ENCODE results near the gene ZNF431. TPM values are rescaled to one million over a fixed set of nuclear protein-coding genes. Genes with fewer than 3 reads are reported as not detected.

Gene ZNF431
- total and polyA plus RNA-seq, 9 of the 15 experiments (the other 6 are each of a cell fraction or from before 2014, with no cell fraction given), result 3.3 to 24.8 (median 13.5) TPM

- Histone ChIP-seq H3K9ac (ENCODE audit: insufficient read depth in 1 of 2, low read depth in 2 of 2, low read length in 2 of 2) (no peak overlapping the region), H3K4me2 (ENCODE audit: insufficient read depth, low read length) (no peak overlapping the region), H3K9me1 (ENCODE audit: control insufficient read depth, insufficient read depth, low read length) (no peaks in the 10 kb centered on the region), H3K27ac (ENCODE audit: extremely low read depth, low read depth, low read length) (no peak overlapping the region), H4K20me1 (replicated peaks; ENCODE audit: control insufficient read depth, insufficient read depth, low read length) (no peaks in the 10 kb centered on the region), H3K79me2 (ENCODE audit: control insufficient read depth, insufficient read depth, low read length) (no peaks in the 10 kb centered on the region), H3K36me3 (ENCODE audit: control insufficient read depth, insufficient read depth, low read length) (no peaks in the 10 kb centered on the region), H2AFZ (ENCODE audit: low read depth, low read length) (no peak overlapping the region), H3K9me3 (replicated peaks; ENCODE audit: control insufficient read depth, insufficient read depth, low read depth, low read length) (peaks cover 8% of the 10 kb centered on the region), H3K4me1 (replicated peaks in 1 of 2; ENCODE audit: control insufficient read depth in 2 of 2, insufficient read depth in 2 of 2, low read length in 2 of 2) (peaks cover 0 to 17% of the 10 kb centered on the region in 2 experiments; a peak in 2 of 5 replicates), H3K27me3 (ENCODE audit: control insufficient read depth in 2 of 2, insufficient read depth in 2 of 2, low read length in 2 of 2) (no peaks in the 10 kb centered on the region), H3K4me3 (no peak overlapping the region)
- no TSS peak for BruUV-seq (replicated peaks)
- in situ Hi-C loops (cut with MboI), result no loop called here
- ChIA-PET POLR2A (interaction anchor here (1.1 kb wide), 1 partner anchor 11 kb away, joined by 3 read pairs; no protein-coding TSS in a partner anchor), CTCF (ENCODE audit: low intra/inter-chr PET ratio) (no interaction called here)
- no peak for FAIRE-seq
- intact Hi-C loops (cut with micrococcal nuclease), result no loop called here
- DNase-seq (ENCODE audit: extremely low read depth in 1 of 4, low spot score in 3 of 4), result no peak
- ATAC-seq, result no peak
- TF ChIP-seq HMG20B (CRISPR knock-in tag; IDR thresholded peaks at IDR 0.05), result no peak
- no peak for TF ChIP-seq SRSF3 (IDR thresholded peaks at IDR 0.05; ENCODE audit: insufficient read depth, low read length)
- TF ChIP-seq, protein P1, sequence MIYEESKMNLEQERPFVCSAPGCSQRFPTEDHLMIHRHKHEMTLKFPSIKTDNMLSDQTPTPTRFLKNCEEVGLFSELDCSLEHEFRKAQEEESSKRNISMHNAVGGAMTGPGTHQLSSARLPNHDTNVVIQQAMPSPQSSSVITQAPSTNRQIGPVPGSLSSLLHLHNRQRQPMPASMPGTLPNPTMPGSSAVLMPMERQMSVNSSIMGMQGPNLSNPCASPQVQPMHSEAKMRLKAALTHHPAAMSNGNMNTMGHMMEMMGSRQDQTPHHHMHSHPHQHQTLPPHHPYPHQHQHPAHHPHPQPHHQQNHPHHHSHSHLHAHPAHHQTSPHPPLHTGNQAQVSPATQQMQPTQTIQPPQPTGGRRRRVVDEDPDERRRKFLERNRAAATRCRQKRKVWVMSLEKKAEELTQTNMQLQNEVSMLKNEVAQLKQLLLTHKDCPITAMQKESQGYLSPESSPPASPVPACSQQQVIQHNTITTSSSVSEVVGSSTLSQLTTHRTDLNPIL (CRISPR knock-in tag; IDR thresholded peaks at IDR 0.05), result no peak
- TF ChIP-seq ZFP36 (IDR thresholded peaks at IDR 0.05; ENCODE audit: low read depth, low read length, partially characterized antibody), result no peak
- peak; percentile 78 for TF ChIP-seq RBM25 (IDR thresholded peaks at IDR 0.05; ENCODE audit: low read depth, low read length, severe bottlenecking)
- no peak for TF ChIP-seq ZNF445 (CRISPR knock-in tag; IDR thresholded peaks at IDR 0.05; ENCODE audit: low read depth)
- TF ChIP-seq SFPQ (IDR thresholded peaks at IDR 0.05; ENCODE audit: low read depth, low read length), result no peak
- no peak for TF ChIP-seq MYNN (IDR thresholded peaks at IDR 0.05)
- TF ChIP-seq MYNN (CRISPR knock-in tag; IDR thresholded peaks at IDR 0.05), result no peak
- TF ChIP-seq KAT2B (IDR thresholded peaks at IDR 0.05; ENCODE audit: low read depth, low read length), result no peak
- TF ChIP-seq JUN (IDR thresholded peaks at IDR 0.05; ENCODE audit: borderline replicate concordance, low read depth, low read length), result no peak
- TF ChIP-seq JUN (CRISPR knock-in tag; IDR thresholded peaks at IDR 0.05; ENCODE audit: borderline replicate concordance), result no peak
- no peak for TF ChIP-seq ZNF165 (CRISPR knock-in tag; IDR thresholded peaks at IDR 0.05; ENCODE audit: borderline replicate concordance)
- TF ChIP-seq SRF (CRISPR knock-in tag; IDR thresholded peaks at IDR 0.05), result no peak
- TF ChIP-seq, protein P2, sequence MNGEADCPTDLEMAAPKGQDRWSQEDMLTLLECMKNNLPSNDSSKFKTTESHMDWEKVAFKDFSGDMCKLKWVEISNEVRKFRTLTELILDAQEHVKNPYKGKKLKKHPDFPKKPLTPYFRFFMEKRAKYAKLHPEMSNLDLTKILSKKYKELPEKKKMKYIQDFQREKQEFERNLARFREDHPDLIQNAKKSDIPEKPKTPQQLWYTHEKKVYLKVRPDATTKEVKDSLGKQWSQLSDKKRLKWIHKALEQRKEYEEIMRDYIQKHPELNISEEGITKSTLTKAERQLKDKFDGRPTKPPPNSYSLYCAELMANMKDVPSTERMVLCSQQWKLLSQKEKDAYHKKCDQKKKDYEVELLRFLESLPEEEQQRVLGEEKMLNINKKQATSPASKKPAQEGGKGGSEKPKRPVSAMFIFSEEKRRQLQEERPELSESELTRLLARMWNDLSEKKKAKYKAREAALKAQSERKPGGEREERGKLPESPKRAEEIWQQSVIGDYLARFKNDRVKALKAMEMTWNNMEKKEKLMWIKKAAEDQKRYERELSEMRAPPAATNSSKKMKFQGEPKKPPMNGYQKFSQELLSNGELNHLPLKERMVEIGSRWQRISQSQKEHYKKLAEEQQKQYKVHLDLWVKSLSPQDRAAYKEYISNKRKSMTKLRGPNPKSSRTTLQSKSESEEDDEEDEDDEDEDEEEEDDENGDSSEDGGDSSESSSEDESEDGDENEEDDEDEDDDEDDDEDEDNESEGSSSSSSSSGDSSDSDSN (IDR thresholded peaks at IDR 0.05; ENCODE audit: borderline replicate concordance in 1 of 2, low read depth in 2 of 2, low read length in 2 of 2), result no peak
- TF ChIP-seq HOMEZ (CRISPR knock-in tag; IDR thresholded peaks at IDR 0.05), result no peak
These were observed 15.8 kb upstream of the ZNF431 start for GRCh38 chr19:21126078-21126477.
